ENCODE measurements around the gene PEAK1. TPM values are rescaled to one million over a fixed set of nuclear protein-coding genes. Genes with fewer than 3 reads are reported as not detected.

The PEAK1 gene
- polyA plus RNA-seq, 2 of the 4 experiments (the other 2 are of a cell fraction) = 7.5 to 13.7 TPM

- H3K4me1 ChIP-seq = no peaks in the 10 kb centered on the region
- ChIA-PET POLR2A (no interaction called here), CTCF (interaction anchor here (1.0 to 4.7 kb wide), 6 partner anchors 9 to 445 kb away, joined by 3 to 23 read pairs (median 6); no protein-coding TSS in a partner anchor)
- H3K27ac ChIP-seq = no peak overlapping the region
- ATAC-seq (no peak), FAIRE-seq (no peak), DNase-seq (ENCODE audit: low read depth in 1 of 2, low spot score in 1 of 2) (no peak)
- no peak overlapping the region for H3K4me3 ChIP-seq
- H3K9me3 ChIP-seq = no peaks in the 10 kb centered on the region
- no CpG with 5 or more reads among the region's 5 CpGs for WGBS (ENCODE audit: missing lambda C conversion rate)
- no peak overlapping the region for H3K4me2 ChIP-seq
- TF ChIP-seq FOSB (CRISPR knock-in tag; IDR thresholded peaks at IDR 0.05) = no peak
- no peak for TF ChIP-seq TP53 (CRISPR knock-in tag; IDR thresholded peaks at IDR 0.05)
- no peak for TF ChIP-seq ZNF302 (CRISPR knock-in tag; IDR thresholded peaks at IDR 0.05)
- TF ChIP-seq CHD4 (IDR thresholded peaks at IDR 0.05; ENCODE audit: borderline replicate concordance) = no peak
- TF ChIP-seq HOXB13 (CRISPR knock-in tag; IDR thresholded peaks at IDR 0.05; ENCODE audit: low read depth) = no peak
- no peak for TF ChIP-seq HOXB5 (CRISPR knock-in tag; IDR thresholded peaks at IDR 0.05)
- TF ChIP-seq EP300 (IDR thresholded peaks at IDR 0.05) = no peak
- TF ChIP-seq POLR2A (IDR thresholded peaks at IDR 0.05; ENCODE audit: low read length) = no peak
- TF ChIP-seq SREBF2 (IDR thresholded peaks at IDR 0.05) = no peak
- no peak for TF ChIP-seq FOXS1 (CRISPR knock-in tag; IDR thresholded peaks at IDR 0.05)
- no peak for TF ChIP-seq E2F6 (IDR thresholded peaks at IDR 0.05; ENCODE audit: borderline replicate concordance, low read depth)
Observed at GRCh38 chr15:77097921-77098320, 322.0 kb downstream of the PEAK1 start.

- no peaks in the 10 kb centered on the region for H3K4me1 ChIP-seq
- 88% methylated on average over 7 of the region's 7 CpGs for WGBS (ENCODE audit: missing lambda C conversion rate)
- ChIA-PET POLR2A (no interaction called here), CTCF (interaction anchor here (0.6 to 4.7 kb wide), 9 partner anchors 9 to 446 kb away, joined by 3 to 23 read pairs (median 4); no protein-coding TSS in a partner anchor)
- H3K4me3 ChIP-seq = no peak overlapping the region
- no peak for ATAC-seq
- DNase-seq (ENCODE audit: low read depth in 1 of 2, low spot score in 1 of 2) = no peak
- no peak for TF ChIP-seq MAFK (IDR thresholded peaks at IDR 0.05; ENCODE audit: partially characterized antibody)
- TF ChIP-seq BCL3 (IDR thresholded peaks at IDR 0.05) = no peak
- TF ChIP-seq SMC3 (IDR thresholded peaks at IDR 0.05) = no peak
- no peak for TF ChIP-seq RAD21 (conservative IDR thresholded peaks at IDR 0.05 in 1 of 2, IDR thresholded peaks at IDR 0.05 in 1 of 2)
- TF ChIP-seq CTCF (IDR thresholded peaks at IDR 0.05) = no peak
- TF ChIP-seq E2F6 (IDR thresholded peaks at IDR 0.05; ENCODE audit: borderline replicate concordance, low read depth) = no peak
- TF ChIP-seq CEBPB (IDR thresholded peaks at IDR 0.05) = no peak
- no peak for TF ChIP-seq CBX8 (IDR thresholded peaks at IDR 0.05)
- no peak for TF ChIP-seq EHF (CRISPR knock-in tag; IDR thresholded peaks at IDR 0.05)
- no peak for TF ChIP-seq MYC (IDR thresholded peaks at IDR 0.05; ENCODE audit: borderline replicate concordance, low read length)
- TF ChIP-seq ZNF302 (CRISPR knock-in tag; IDR thresholded peaks at IDR 0.05) = no peak
- TF ChIP-seq TP53 (CRISPR knock-in tag; IDR thresholded peaks at IDR 0.05) = no peak
- no peak for TF ChIP-seq POLR2A (IDR thresholded peaks at IDR 0.05; ENCODE audit: low read length)
- no peak for TF ChIP-seq BHLHE40 (IDR thresholded peaks at IDR 0.05; ENCODE audit: low read depth, low read length)
- TF ChIP-seq RFX5 (IDR thresholded peaks at IDR 0.05) = no peak
- TF ChIP-seq HOXB13 (CRISPR knock-in tag; IDR thresholded peaks at IDR 0.05; ENCODE audit: low read depth) = no peak
- no peak for TF ChIP-seq ZC3H11A (IDR thresholded peaks at IDR 0.05)
- no peak for TF ChIP-seq KDM1A (IDR thresholded peaks at IDR 0.05; ENCODE audit: low read depth)
- H3K4me2 ChIP-seq = no peak overlapping the region
- H3K27ac ChIP-seq = no peak overlapping the region
- no peak for FAIRE-seq
- no peaks in the 10 kb centered on the region for H3K9me3 ChIP-seq
Observed at GRCh38 chr15:77097248-77097721, 322.6 kb downstream of the PEAK1 start.

All from A549 (cell line).